GM12878 (cell line): Measurements from ENCODE around the gene MRGPRF. TPM values are rescaled to one million over a fixed set of nuclear protein-coding genes. Genes with fewer than 3 reads are reported as not detected.

ENCODE experiments used
- ATAC-seq: fragments of 200-7000 bp; cut with Tn5 transposase; 3 replicates; pipeline ENCODE4 v1.9.1; 2020; ENCODE audit warnings: mild to moderate bottlenecking, moderate library complexity
- BruUV-seq: library from RNA; stranded (reverse); fragments of 400-500 nt; replicated peaks from 2 replicates; lab custom pipeline; 2021; lab: Mats Ljungman, UMichigan
- CTCF ChIA-PET: fragments of 300-600 bp; sonication (Branson Sonifier 250); formaldehyde crosslinking; extraction: SDS; loops from one replicate; lab custom pipeline; 2021; ENCODE audit warnings: inconsistent platforms; lab: Yijun Ruan, JAX
- POLR2A ChIA-PET: fragments of 350-600 bp; formaldehyde crosslinking; extraction: SDS; loops from one replicate; lab custom pipeline; 2021; ENCODE audit warnings: inconsistent platforms; lab: Charles Lee
- RAD21 ChIA-PET: fragments of 300-600 bp; sonication (Branson Sonifier 250); formaldehyde crosslinking; loops from one replicate; lab custom pipeline; 2023; ENCODE audit warnings: antibody characterized with exemption; ENCODE audit not compliant: unreplicated experiment; lab: Charles Lee
- SMC1A ChIA-PET: fragments of 300-600 bp; sonication (Branson Sonifier 250); formaldehyde crosslinking; loops from one replicate; lab custom pipeline; 2023; ENCODE audit not compliant: unreplicated experiment, uncharacterized antibody; lab: Charles Lee
- DNase-seq: peaks from one replicate; pipeline ENCODE4 v3.0.0-alpha.2; 2011; ENCODE audit warnings: low read depth, low spot score
- FAIRE-seq: peaks from 3 replicates; lab custom pipeline; 2011; peaks lifted over from hg19 to GRCh38; lab: Jason Lieb, UNC
- H2AFZ ChIP-seq: 2 replicates; pipeline ENCODE4 v1.6.0; 2011; ENCODE audit warnings: low read depth, low read length, control low read depth; ENCODE audit not compliant: control insufficient read depth
- H3K27ac ChIP-seq: 2 replicates; pipeline ENCODE4 v1.5.1; 2011; ENCODE audit warnings: control low read depth; ENCODE audit not compliant: control insufficient read depth, insufficient read depth
- H3K27me3 ChIP-seq, 2 experiments: replicated peaks in 1 of 2; 2 replicates each; pipeline versions ENCODE4 v1.6.0 to v1.6.1; 2011; ENCODE audit warnings: low read length in 1 of 2; ENCODE audit not compliant: control insufficient read depth in 2 of 2, insufficient read depth in 2 of 2
- H3K36me3 ChIP-seq, 2 experiments: 2 replicates each; pipeline ENCODE4 v1.5.1; 2011; ENCODE audit warnings: low read length in 1 of 2; ENCODE audit not compliant: control insufficient read depth in 2 of 2, insufficient read depth in 2 of 2
- H3K4me1 ChIP-seq: 2 replicates; pipeline ENCODE4 v1.6.1; 2011; ENCODE audit warnings: mild to moderate bottlenecking, low read length, moderate library complexity, mixed read lengths; ENCODE audit not compliant: control insufficient read depth, insufficient read depth
- H3K4me2 ChIP-seq: 2 replicates; pipeline ENCODE4 v1.6.0; 2011; ENCODE audit warnings: control low read depth; ENCODE audit not compliant: control insufficient read depth, insufficient read depth
- H3K4me3 ChIP-seq: fragments of 200-600 bp; sonication (generic); 2 replicates; pipeline ENCODE4 v1.5.1; 2016
- H3K79me2 ChIP-seq: 2 replicates; pipeline ENCODE4 v1.6.0; 2011; ENCODE audit warnings: low read length; ENCODE audit not compliant: control insufficient read depth, insufficient read depth
- H3K9ac ChIP-seq: 2 replicates; pipeline ENCODE4 v1.8.0; 2011; ENCODE audit warnings: low read length, control low read depth, mixed read lengths; ENCODE audit not compliant: control insufficient read depth, insufficient read depth
- H3K9me3 ChIP-seq: replicated peaks from 3 replicates; pipeline ENCODE4 v1.5.1; 2011; ENCODE audit warnings: mild to moderate bottlenecking, low read length; ENCODE audit not compliant: control insufficient read depth, insufficient read depth
- H4K20me1 ChIP-seq: 2 replicates; pipeline ENCODE4 v1.6.0; 2011; ENCODE audit not compliant: control insufficient read depth, insufficient read depth
- BRCA1 ChIP-seq: IDR thresholded peaks from 2 replicates; pipeline ENCODE4 v1.6.1; 2011; ENCODE audit warnings: low read depth, low read length, improper control_type of control experiment
- CHD2 ChIP-seq: IDR thresholded peaks from 2 replicates; pipeline ENCODE4 v1.6.1; 2011; ENCODE audit warnings: low read depth, low read length, improper control_type of control experiment, borderline replicate concordance
- KDM1A ChIP-seq: fragments of 200-600 bp; sonication (generic); IDR thresholded peaks from 2 replicates; pipeline ENCODE4 v1.6.1; 2016; ENCODE audit warnings: borderline replicate concordance
- MLLT1 ChIP-seq: fragments of 450-650 bp; IDR thresholded peaks from 2 replicates; pipeline ENCODE4 v1.6.1; 2016; ENCODE audit warnings: mild to moderate bottlenecking
- NFXL1 ChIP-seq: fragments of 450-650 bp; IDR thresholded peaks from 2 replicates; pipeline ENCODE4 v1.6.1; 2017; ENCODE audit warnings: antibody characterized with exemption, mild to moderate bottlenecking, borderline replicate concordance
- NFYB ChIP-seq: IDR thresholded peaks from 2 replicates; pipeline ENCODE4 v1.6.1; 2011; ENCODE audit warnings: low read depth, mild to moderate bottlenecking, low read length, improper control_type of control experiment, moderate library complexity; ENCODE audit not compliant: insufficient read depth
- PAX5 ChIP-seq: IDR thresholded peaks from 2 replicates; pipeline ENCODE4 v1.6.1; 2011; ENCODE audit warnings: low read depth, low read length, borderline replicate concordance
- RAD51 ChIP-seq: fragments of 450-650 bp; IDR thresholded peaks from 2 replicates; pipeline ENCODE4 v1.6.1; 2016; ENCODE audit warnings: moderate library complexity, mild to moderate bottlenecking, inconsistent platforms
- SPI1 ChIP-seq: IDR thresholded peaks from 2 replicates; pipeline ENCODE4 v1.6.1; 2011; ENCODE audit warnings: low read depth, mild to moderate bottlenecking, low read length, moderate library complexity, borderline replicate concordance; ENCODE audit not compliant: insufficient read depth
- TCF12 ChIP-seq: IDR thresholded peaks from 2 replicates; pipeline ENCODE4 v1.6.1; 2011; ENCODE audit warnings: low read depth, mild to moderate bottlenecking, low read length
- ZNF207 ChIP-seq: fragments of 450-650 bp; IDR thresholded peaks from 2 replicates; pipeline ENCODE4 v1.6.1; 2014; ENCODE audit warnings: antibody characterized with exemption, mild to moderate bottlenecking, borderline replicate concordance
- WGBS: methylation state at CpG from one replicate; pipeline ENCODE4 v1.1.6; 2016; ENCODE audit warnings: low lambda C conversion rate; ENCODE audit not compliant: insufficient replicate concordance, insufficient coverage; ENCODE audit errors: missing lambda C conversion rate; 5-methylcytosine and 5-hydroxymethylcytosine counted together
- in situ Hi-C: fragments of 300-500 bp; cut with MboI; formaldehyde crosslinking; loops from 9 replicates; pipeline ENCODE4 v1.14.3; 2018; ENCODE audit warnings: mixed read lengths
- intact Hi-C: fragments of 100-400 bp; cut with micrococcal nuclease; formaldehyde crosslinking; loops from one replicate; pipeline ENCODE4 v1.14.2; 2022; ENCODE audit not compliant: unreplicated experiment
- polyA plus RNA-seq, 11 experiments: library from polyadenylated mRNA; depleted of rRNA in 4 of 11; unstranded in 6 of 11; stranded (reverse) in 5 of 11; fragments of >200 nt; fragmentation: Nextera tagmentation in 4 of 11; fragmentation: Illumina TruSeq in 1 of 11; extraction: Ambion mirVana in 4 of 11; extraction: Trizol in 1 of 11; gene quantifications; 1 replicate in 1 of 11; 2 replicates in 10 of 11; pipeline versions ENCODE4 v1.2.1 to v1.2.3, GENCODE V29; 2011 to 2016; ENCODE audit warnings: inconsistent platforms in 2 of 11, missing spikeins in 2 of 11, low read depth in 1 of 11
- total RNA-seq, 4 experiments: library from RNA; depleted of rRNA in 3 of 4; stranded (reverse); fragments of >200 nt in 3 of 4; fragmentation: Illumina TruSeq in 1 of 4; extraction: Trizol in 1 of 4; gene quantifications; 2 replicates each; pipeline versions ENCODE4 v1.2.1 to v1.2.3, GENCODE V29; 2013 to 2021

Gene MRGPRF
- total and polyA plus RNA-seq, 10 of the 15 experiments (the other 5 are each of a cell fraction or from before 2014, with no cell fraction given) = not detected

- no peak for DNase-seq
- ChIA-PET SMC1A (no interaction called here), CTCF (no interaction called here), RAD21 (no interaction called here), POLR2A (no interaction called here)
- Histone ChIP-seq H3K4me2 (no peak overlapping the region), H3K27me3 (peaks cover 1 to 3% of the 10 kb centered on the region in 2 experiments; a peak in 2 of 4 replicates), H3K9ac (no peak overlapping the region), H3K4me3 (no peak overlapping the region), H3K27ac (no peak overlapping the region), H3K4me1 (no peaks in the 10 kb centered on the region; the same call in 1 of the 2 replicates), H3K9me3 (no peaks in the 10 kb centered on the region), H3K79me2 (no peaks in the 10 kb centered on the region), H2AFZ (no peak overlapping the region), H4K20me1 (no peaks in the 10 kb centered on the region), H3K36me3 (no peaks in the 10 kb centered on the region)
- in situ Hi-C loops = no loop called here
- 14% methylated on average over 12 of the region's 13 CpGs for WGBS
- no peak for FAIRE-seq
- ATAC-seq = no peak
- TF ChIP-seq KDM1A (no peak), PAX5 (no peak), RAD51 (no peak), SPI1 (no peak), CHD2 (no peak), ZNF207 (no peak), TCF12 (no peak), NFXL1 (no peak), MLLT1 (no peak), BRCA1 (no peak), NFYB (no peak)
- intact Hi-C loops = no loop called here
- BruUV-seq = no TSS peak
Measured at GRCh38 chr11:69002570-69003231, 10.3 kb downstream of the MRGPRF start.
